Tibial artery (tissue), 4 donors: ENCODE data around the gene KCNA3.

Experiments used
- DNase-seq, 2 donors: peaks; one replicate each; pipeline ENCODE4 v3.0.0-alpha.2; 2019
- H3K27ac ChIP-seq, 2 donors: fragments of 200-600 bp; sonication (generic) in 1 of 2; 1 replicate in 1 of 2; 2 replicates in 1 of 2; pipeline ENCODE4 v1.5.1; 2018 to 2019; ENCODE audit warnings: mild to moderate bottlenecking in 1 of 2
- H3K27me3 ChIP-seq, 2 donors: fragments of 200-600 bp; sonication (generic) in 1 of 2; one replicate each; pipeline versions ENCODE4 v1.5.1 to v1.6.0; 2016 to 2019
- H3K36me3 ChIP-seq, 3 donors: fragments of 200-600 bp; sonication (generic) in 2 of 3; one replicate each; pipeline ENCODE4 v1.5.1; 2016 to 2019; ENCODE audit warnings: mild to moderate bottlenecking in 2 of 3
- H3K4me1 ChIP-seq, 4 donors: fragments of 200-600 bp; sonication (generic) in 2 of 4; 1 replicate in 3 of 4; 2 replicates in 1 of 4; pipeline ENCODE4 v1.5.1; 2016 to 2019
- H3K4me3 ChIP-seq, 2 donors: fragments of 200-600 bp; sonication (generic) in 1 of 2; 1 replicate in 1 of 2; 2 replicates in 1 of 2; pipeline ENCODE4 v1.5.1; 2018 to 2019; ENCODE audit warnings: mild to moderate bottlenecking in 2 of 2
- H3K9me3 ChIP-seq, 3 donors: fragments of 200-600 bp; sonication (generic) in 1 of 3; one replicate each; pipeline ENCODE4 v1.5.1; 2016 to 2019
- CTCF ChIP-seq, 2 experiments: fragments of 200-600 bp in 1 of 2; fragments of 450-650 bp in 1 of 2; IDR thresholded peaks; one replicate each; pipeline ENCODE4 v1.5.1; 2017 to 2019; ENCODE audit warnings: antibody characterized with exemption in 2 of 2, mild to moderate bottlenecking in 1 of 2, moderate library complexity in 1 of 2
- intact Hi-C: fragments of 100-400 bp; cut with DNase I; formaldehyde crosslinking; loops from one replicate; pipeline ENCODE4 v1.15.0; 2023; ENCODE audit warnings: low total_unique reads

Gene KCNA3

GRCh38 chr1:110688514-110688913 is 13.8 kb upstream of the KCNA3 start:
- Histone ChIP-seq H3K9me3 (no peaks in the 10 kb centered on the region), H3K27ac (no peak overlapping the region), H3K36me3 (no peaks in the 10 kb centered on the region), H3K4me3 (no peak overlapping the region), H3K4me1 (no peaks in the 10 kb centered on the region), H3K27me3 (peaks cover 0 to 9% of the 10 kb centered on the region in 2 donors)
- no peak for DNase-seq
- intact Hi-C loops = no loop called here
- no peak for TF ChIP-seq CTCF (IDR thresholded peaks at IDR 0.05)

GRCh38 chr1:110687250-110687649 is 12.5 kb upstream of the KCNA3 start:
- no peak for DNase-seq
- no peak for TF ChIP-seq CTCF (IDR thresholded peaks at IDR 0.05)
- Histone ChIP-seq H3K9me3 (no peaks in the 10 kb centered on the region), H3K4me3 (no peak overlapping the region), H3K36me3 (no peaks in the 10 kb centered on the region), H3K27ac (no peak overlapping the region), H3K4me1 (no peaks in the 10 kb centered on the region), H3K27me3 (peaks cover 0 to 9% of the 10 kb centered on the region in 2 donors)
- intact Hi-C loops = no loop called here

DNA sequence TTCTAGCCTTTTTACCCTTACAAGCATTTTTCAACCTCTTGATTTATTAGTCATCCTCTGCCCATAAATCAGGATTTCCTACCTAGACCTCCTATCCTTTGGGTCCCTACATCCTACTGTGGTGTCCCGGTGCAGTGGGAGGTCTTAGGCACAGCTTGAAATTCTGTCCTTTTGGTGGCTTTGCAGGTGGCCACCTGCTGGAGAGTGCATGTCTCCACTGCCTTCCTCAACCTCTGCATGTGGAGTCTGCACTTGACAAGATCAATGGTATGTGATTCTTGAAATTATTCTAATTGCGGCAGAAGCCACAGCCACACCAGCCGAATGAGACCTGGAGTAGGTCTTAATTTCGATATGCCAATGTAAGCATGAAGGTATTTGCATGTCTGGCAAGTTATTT is 11.4 kb upstream of the KCNA3 start:
- Histone ChIP-seq H3K27ac (no peak overlapping the region), H3K36me3 (no peaks in the 10 kb centered on the region), H3K9me3 (no peaks in the 10 kb centered on the region), H3K27me3 (peaks cover 0 to 9% of the 10 kb centered on the region in 2 donors), H3K4me3 (no peak overlapping the region), H3K4me1 (no peaks in the 10 kb centered on the region)
- intact Hi-C loops = no loop called here
- no peak for TF ChIP-seq CTCF (IDR thresholded peaks at IDR 0.05)
- DNase-seq = no peak

DNA sequence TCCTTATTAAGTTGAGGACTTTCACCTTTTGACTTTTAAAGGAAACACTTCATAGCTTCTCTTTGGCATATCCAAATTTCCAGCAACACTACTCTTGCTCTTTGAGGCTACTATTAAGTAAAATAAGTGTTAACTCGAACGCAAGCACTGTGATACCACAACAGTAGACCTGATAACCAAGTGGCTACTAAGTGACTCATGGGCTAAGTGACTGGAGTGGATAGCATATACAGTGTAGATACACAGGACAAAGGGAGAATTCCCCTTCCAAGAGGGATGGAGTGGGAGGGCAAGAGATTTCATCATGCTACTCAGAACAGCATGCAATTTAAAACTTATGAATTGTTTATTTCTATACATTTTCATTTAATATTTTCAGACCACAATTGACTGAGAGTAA is 9.8 kb upstream of the KCNA3 start:
- DNase-seq = no peak
- intact Hi-C loops = no loop called here
- no peaks in the 10 kb centered on the region for H3K4me1 ChIP-seq
- TF ChIP-seq CTCF (IDR thresholded peaks at IDR 0.05) = no peak
- H3K27me3 ChIP-seq = peaks cover 0 to 13% of the 10 kb centered on the region in 2 donors
- H3K27ac ChIP-seq = no peak overlapping the region
- no peaks in the 10 kb centered on the region for H3K9me3 ChIP-seq
- H3K4me3 ChIP-seq = no peak overlapping the region
- H3K36me3 ChIP-seq = no peaks in the 10 kb centered on the region

- intact Hi-C loops = no loop called here
- Histone ChIP-seq H3K36me3 (no peaks in the 10 kb centered on the region), H3K9me3 (peaks cover 0 to 5% (median 0%) of the 10 kb centered on the region in 3 donors), H3K4me3 (no peak overlapping the region), H3K27ac (no peak overlapping the region), H3K27me3 (peaks cover 0 to 17% of the 10 kb centered on the region in 2 donors), H3K4me1 (no peaks in the 10 kb centered on the region)
- no peak for DNase-seq
- TF ChIP-seq CTCF (IDR thresholded peaks at IDR 0.05) = no peak
Observed at GRCh38 chr1:110682898-110683297, 8.2 kb upstream of the KCNA3 start.
